ENCODE results near the gene NPHS1.

- TF ChIP-seq, protein P1, sequence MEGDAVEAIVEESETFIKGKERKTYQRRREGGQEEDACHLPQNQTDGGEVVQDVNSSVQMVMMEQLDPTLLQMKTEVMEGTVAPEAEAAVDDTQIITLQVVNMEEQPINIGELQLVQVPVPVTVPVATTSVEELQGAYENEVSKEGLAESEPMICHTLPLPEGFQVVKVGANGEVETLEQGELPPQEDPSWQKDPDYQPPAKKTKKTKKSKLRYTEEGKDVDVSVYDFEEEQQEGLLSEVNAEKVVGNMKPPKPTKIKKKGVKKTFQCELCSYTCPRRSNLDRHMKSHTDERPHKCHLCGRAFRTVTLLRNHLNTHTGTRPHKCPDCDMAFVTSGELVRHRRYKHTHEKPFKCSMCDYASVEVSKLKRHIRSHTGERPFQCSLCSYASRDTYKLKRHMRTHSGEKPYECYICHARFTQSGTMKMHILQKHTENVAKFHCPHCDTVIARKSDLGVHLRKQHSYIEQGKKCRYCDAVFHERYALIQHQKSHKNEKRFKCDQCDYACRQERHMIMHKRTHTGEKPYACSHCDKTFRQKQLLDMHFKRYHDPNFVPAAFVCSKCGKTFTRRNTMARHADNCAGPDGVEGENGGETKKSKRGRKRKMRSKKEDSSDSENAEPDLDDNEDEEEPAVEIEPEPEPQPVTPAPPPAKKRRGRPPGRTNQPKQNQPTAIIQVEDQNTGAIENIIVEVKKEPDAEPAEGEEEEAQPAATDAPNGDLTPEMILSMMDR (IDR thresholded peaks at IDR 0.05; ENCODE audit: control extremely low read depth in 1 of 3, insufficient read depth in 1 of 3, low read depth in 1 of 3, low read length in 3 of 3) = 0 out of 4 replicates have a peak, but pooled peaks of 1 of the 3 experiments have one; percentile 4
- TF ChIP-seq RFX5 (IDR thresholded peaks at IDR 0.05; ENCODE audit: borderline replicate concordance, low read depth, low read length) (no peak), RBBP5 (IDR thresholded peaks at IDR 0.05; ENCODE audit: borderline replicate concordance, low read depth, low read length) (no peak; the same call in 1 of the 2 replicates), TCF12 (IDR thresholded peaks at IDR 0.05; ENCODE audit: low read depth, low read length) (no peak), TAF7 (optimal IDR thresholded peaks at IDR 0.05; ENCODE audit: borderline replicate concordance, low read depth, low read length) (no peak), POLR2A (IDR thresholded peaks at IDR 0.05; ENCODE audit: control extremely low read depth in 1 of 2, low read depth in 2 of 2, low read length in 2 of 2) (no peak), TEAD4 (IDR thresholded peaks at IDR 0.05; ENCODE audit: low read depth, low read length) (no peak), ZNF274 (IDR thresholded peaks at IDR 0.05; ENCODE audit: borderline replicate concordance, extremely low read depth, low read length) (no peak)
- TF ChIP-seq, protein P2, sequence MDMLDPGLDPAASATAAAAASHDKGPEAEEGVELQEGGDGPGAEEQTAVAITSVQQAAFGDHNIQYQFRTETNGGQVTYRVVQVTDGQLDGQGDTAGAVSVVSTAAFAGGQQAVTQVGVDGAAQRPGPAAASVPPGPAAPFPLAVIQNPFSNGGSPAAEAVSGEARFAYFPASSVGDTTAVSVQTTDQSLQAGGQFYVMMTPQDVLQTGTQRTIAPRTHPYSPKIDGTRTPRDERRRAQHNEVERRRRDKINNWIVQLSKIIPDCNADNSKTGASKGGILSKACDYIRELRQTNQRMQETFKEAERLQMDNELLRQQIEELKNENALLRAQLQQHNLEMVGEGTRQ (IDR thresholded peaks at IDR 0.05; ENCODE audit: low read length) = no peak
- TF ChIP-seq, protein P3, sequence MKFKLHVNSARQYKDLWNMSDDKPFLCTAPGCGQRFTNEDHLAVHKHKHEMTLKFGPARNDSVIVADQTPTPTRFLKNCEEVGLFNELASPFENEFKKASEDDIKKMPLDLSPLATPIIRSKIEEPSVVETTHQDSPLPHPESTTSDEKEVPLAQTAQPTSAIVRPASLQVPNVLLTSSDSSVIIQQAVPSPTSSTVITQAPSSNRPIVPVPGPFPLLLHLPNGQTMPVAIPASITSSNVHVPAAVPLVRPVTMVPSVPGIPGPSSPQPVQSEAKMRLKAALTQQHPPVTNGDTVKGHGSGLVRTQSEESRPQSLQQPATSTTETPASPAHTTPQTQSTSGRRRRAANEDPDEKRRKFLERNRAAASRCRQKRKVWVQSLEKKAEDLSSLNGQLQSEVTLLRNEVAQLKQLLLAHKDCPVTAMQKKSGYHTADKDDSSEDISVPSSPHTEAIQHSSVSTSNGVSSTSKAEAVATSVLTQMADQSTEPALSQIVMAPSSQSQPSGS (IDR thresholded peaks at IDR 0.05; ENCODE audit: low read length) = no peak
Measured at GRCh38 chr19:35869327-35870123, 17.2 kb upstream of the NPHS1 start.
